GM12865 (cell line): Measurements from ENCODE around the gene TXK.

Experiments used
- DNase-seq: peaks from one replicate; pipeline ENCODE4 v3.0.0; 2010; ENCODE audit warnings: low read depth
- H3K4me3 ChIP-seq: 2 replicates; pipeline ENCODE4 v1.5.1; 2011; ENCODE audit warnings: mild to moderate bottlenecking, low read depth, low read length, control low read depth
- TF ChIP-seq, protein P1 (sequence below): IDR thresholded peaks from 2 replicates; pipeline ENCODE4 v1.5.1; 2011; ENCODE audit warnings: low read length, control low read depth, low read depth, inconsistent platforms; ENCODE audit not compliant: insufficient read depth; ENCODE audit errors: missing control alignments

The TXK gene

DNA sequence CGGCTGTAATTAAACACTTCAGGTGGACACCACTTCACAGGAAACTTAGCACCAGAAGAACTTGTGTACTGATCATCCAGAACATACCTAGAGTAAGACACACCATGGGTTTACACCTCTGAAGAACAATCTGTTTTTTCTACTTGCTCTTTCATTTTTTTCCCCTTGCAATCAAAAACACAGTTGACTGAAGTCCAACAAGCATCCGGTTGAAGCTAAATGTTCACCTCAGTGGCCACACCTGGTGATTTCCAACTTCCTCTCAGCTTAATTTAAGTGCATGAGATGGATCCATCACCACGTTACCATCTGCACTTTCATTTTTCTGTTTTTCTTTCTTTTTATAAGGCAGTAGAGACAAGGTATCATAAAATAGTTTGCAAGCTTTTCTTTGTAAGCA, 4.9 kb upstream of the TXK start:
- TF ChIP-seq, protein P1, sequence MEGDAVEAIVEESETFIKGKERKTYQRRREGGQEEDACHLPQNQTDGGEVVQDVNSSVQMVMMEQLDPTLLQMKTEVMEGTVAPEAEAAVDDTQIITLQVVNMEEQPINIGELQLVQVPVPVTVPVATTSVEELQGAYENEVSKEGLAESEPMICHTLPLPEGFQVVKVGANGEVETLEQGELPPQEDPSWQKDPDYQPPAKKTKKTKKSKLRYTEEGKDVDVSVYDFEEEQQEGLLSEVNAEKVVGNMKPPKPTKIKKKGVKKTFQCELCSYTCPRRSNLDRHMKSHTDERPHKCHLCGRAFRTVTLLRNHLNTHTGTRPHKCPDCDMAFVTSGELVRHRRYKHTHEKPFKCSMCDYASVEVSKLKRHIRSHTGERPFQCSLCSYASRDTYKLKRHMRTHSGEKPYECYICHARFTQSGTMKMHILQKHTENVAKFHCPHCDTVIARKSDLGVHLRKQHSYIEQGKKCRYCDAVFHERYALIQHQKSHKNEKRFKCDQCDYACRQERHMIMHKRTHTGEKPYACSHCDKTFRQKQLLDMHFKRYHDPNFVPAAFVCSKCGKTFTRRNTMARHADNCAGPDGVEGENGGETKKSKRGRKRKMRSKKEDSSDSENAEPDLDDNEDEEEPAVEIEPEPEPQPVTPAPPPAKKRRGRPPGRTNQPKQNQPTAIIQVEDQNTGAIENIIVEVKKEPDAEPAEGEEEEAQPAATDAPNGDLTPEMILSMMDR, result no peak
- DNase-seq, result peak; percentile 81
- no peak overlapping the region for H3K4me3 ChIP-seq

DNA sequence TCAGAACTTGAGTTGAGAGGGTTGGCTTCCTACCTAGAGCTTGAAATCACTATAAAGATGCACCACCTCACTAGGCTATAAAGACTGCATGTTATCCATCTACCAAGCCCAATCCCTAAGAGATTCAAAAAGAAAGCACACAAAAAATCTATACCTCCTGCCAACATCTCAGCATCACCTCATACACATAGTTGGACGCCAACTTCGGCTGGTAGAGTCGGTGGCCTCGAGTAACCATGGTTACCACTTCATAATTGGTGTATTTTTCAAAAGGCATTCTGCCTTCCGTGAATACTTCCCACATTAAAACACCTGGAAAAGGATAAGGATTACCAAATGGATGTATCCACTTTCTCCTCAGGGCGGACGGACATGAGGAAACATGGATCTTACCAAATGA, 4.5 kb upstream of the TXK start:
- TF ChIP-seq, protein P1, result no peak

DNA sequence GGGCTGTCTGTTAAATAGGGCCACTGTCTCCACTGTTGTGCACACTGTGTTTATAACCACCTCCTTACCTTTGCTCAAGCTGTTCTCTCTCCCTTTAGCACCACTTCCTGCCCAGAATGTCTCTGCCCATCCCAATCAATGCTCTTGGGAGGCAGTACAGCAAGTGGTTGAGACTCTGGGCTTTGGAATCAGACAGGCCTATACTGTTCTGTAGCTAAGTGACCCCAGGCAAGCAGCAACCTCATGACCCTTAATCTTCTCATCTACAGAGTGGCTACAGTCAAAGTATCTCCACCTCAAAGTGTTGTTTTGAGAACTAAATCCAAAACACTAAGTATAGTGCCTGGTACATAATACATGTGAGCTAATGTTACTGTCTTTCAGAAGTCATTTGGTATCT, 3.8 kb upstream of the TXK start:
- H3K4me3 ChIP-seq, result no peak overlapping the region
- no peak for DNase-seq
- TF ChIP-seq, protein P1, result no peak

More for the DNA sequence above, 4.5 kb upstream of the TXK start:
- DNase-seq, result no peak
- no peak overlapping the region for H3K4me3 ChIP-seq

DNA sequence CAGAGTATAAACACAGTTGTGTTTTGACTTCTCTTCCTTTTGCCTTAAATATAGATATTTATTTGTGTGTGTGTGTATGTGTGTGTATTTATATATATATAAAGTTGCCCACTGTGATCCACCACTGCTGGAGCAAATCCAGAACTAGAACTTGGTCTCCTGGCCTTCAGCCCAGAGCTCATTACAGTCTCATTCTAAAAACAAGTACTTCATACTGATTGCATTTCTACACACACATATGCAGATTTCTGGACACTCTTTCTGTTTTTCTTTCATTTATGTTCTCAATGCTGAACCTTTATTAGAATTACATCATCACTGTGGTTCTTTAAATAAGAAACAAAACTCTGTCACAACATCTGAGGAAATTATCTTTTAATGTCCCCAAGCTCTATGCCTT, 381 bp downstream of the TXK start:
- DNase-seq, result no peak
- TF ChIP-seq, protein P1, result no peak
- no peak overlapping the region for H3K4me3 ChIP-seq

DNA sequence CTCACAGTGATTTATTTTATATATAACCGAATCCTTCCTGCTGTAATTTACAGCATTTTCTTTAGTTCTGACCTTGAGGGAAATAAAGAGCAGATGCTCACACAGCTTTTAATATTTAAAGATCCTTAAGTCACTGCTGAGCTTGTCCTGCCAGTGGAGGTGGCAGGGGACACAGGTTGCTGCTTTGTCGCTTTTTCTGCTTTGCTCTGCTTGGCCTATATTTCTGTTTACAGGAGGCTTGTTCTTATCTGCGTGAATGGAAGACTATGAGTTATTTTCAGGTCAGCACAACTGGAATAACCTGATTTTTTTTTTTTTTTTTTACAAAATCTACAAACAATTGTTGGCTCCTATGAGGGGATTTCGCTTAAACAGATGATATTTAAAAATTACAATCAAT, 2.3 kb downstream of the TXK start:
- TF ChIP-seq, protein P1, result no peak
- no peak for DNase-seq
- H3K4me3 ChIP-seq, result no peak overlapping the region

DNA sequence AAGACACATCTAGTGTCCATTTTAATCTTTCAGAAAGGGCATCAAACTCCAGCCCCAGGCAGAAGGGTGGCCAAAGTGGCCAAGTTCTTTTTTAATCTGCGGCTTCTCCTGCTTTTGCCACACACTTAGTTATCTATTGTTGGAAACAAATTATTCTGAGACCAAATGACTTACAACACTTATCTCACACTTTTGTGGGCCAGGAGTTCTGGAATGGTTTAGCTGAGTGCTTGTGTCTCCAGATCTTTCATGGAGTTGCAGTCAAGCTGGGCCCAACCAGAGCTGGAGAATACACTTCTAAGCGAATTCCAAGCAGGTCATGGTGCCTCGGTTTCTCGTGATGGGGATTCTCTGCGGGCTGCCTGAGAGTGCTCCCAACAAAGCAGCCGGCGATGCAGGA, 4.0 kb downstream of the TXK start:
- no peak overlapping the region for H3K4me3 ChIP-seq
- no peak for DNase-seq
- TF ChIP-seq, protein P1, result no peak

DNA sequence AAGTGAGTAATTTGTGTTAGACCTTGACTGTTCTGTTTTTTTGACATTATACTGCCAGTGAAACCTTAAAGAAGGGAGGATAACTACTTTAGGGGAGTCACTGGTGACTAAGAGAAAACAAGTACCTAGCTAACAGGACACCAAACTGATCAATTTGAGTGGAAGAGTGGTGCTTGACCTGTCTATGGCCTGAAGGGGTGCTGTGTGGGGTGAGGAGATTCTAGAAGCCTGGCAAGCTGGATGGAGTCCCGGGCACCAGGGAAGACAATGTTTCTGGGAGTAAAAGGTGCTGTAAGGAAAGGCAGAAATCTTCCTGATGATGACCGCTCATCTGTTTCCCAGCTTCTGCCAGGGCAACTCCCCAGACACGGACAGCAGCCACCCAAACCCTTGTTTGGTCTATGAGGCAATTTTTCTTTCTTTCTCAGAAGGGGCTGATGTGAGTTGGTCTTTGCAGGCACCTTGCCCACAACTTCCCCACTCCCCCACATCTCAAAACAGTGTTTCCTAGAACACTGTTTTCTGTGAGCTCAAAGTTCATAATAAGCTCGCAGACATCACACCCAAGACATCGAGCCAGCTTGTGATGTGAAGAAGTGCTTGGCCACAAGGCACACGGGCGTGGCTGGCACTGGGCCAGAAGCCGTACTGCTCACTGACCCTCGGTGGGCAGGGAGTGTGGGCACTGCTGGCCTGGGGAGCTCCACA, 4.6 kb downstream of the TXK start:
- DNase-seq, result no peak
- H3K4me3 ChIP-seq, result no peak overlapping the region
- TF ChIP-seq, protein P1, result peak; percentile 25
